ENCODE results near the gene ANKRD36B. TPM values are rescaled to one million over a fixed set of nuclear protein-coding genes. Genes with fewer than 3 reads are reported as not detected.
"Not testable (repeated sequence)": the region's sequence is repeated elsewhere in the genome, so short reads cannot be mapped to it uniquely, and the experiment has no call there.

The ANKRD36B gene
- polyA plus RNA-seq, 1 donor, result 22.0 TPM

DNA sequence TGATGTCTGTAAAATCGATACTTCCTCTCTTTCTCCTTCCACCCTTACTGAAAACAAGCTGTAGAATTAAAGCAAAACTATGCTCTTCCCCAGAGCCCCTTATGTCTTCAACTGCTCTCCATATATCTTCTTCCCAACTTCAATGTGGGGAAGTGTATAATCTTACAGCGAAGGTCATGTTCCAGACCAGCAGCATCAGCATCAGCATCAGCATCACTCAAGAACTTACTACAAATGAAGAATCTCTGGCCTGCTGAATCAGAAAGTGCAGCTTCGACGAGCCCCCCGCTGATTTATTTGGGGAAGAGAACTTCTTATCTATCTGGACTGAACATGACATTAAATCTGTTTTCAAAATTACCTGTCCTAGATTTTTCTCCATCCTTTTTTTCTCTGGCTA, 40.6 kb downstream of the ANKRD36B start:
- DNase-seq; H3K27ac ChIP-seq (ENCODE audit: low read length); H3K27me3 ChIP-seq (ENCODE audit: control insufficient read depth, insufficient read depth, low read length); H3K4me1 ChIP-seq (ENCODE audit: control insufficient read depth, insufficient read depth, low read length); H3K4me3 ChIP-seq (ENCODE audit: low read length); H3K9me3 ChIP-seq (ENCODE audit: control insufficient read depth, low read depth, low read length): not testable (repeated sequence)
- WGBS (ENCODE audit: insufficient coverage, low lambda C conversion rate), result no CpG with 5 or more reads among the region's 5 CpGs
- H3K36me3 ChIP-seq (ENCODE audit: control insufficient read depth, insufficient read depth, low read length), result peaks cover 12% of the 10 kb centered on the region

DNA sequence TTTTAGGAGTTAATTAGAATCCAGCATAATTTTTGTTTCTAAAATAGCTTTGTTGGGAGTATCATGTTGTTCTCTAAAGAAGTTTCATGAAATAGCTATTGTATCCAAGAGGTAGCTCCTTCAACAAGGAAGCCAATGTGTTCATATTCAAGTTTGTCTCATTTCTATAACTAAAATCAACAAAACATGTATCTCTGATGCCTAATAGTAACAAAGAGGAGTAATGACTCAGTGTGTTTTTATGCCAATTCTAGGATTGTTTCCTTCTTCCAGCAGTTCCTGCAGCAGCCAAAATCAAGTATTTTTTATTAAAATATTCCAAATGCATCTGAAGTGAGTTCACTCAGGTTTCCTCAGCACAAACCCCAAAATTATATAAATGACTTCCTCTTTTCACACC, 41.1 kb downstream of the ANKRD36B start:
- H3K4me3 ChIP-seq (ENCODE audit: low read length); H3K27me3 ChIP-seq (ENCODE audit: control insufficient read depth, insufficient read depth, low read length); H3K4me1 ChIP-seq (ENCODE audit: control insufficient read depth, insufficient read depth, low read length); DNase-seq; H3K9me3 ChIP-seq (ENCODE audit: control insufficient read depth, low read depth, low read length); H3K27ac ChIP-seq (ENCODE audit: low read length): not testable (repeated sequence)
- H3K36me3 ChIP-seq (ENCODE audit: control insufficient read depth, insufficient read depth, low read length), result peaks cover 12% of the 10 kb centered on the region

DNA sequence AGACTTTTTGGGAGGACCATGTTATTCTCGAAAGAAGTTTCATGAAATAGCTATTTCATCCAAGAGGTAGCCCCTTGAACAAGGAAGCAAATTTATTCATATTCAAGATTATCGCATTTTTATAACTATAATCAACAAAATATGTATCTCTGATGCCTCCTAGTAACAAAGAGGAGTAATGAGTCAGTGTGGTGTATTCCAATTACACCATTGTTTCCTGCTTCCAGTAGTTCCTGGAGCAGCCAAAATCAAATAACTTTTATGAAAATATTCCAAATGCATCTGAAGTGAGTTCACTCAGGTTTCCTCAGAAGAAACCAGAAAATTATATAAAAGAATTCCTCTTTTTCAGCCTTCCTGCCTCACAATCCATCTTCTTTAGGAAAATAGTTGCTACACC, 43.0 kb downstream of the ANKRD36B start:
- 100% methylated on average over 1 of the region's 2 CpGs for WGBS (ENCODE audit: insufficient coverage, low lambda C conversion rate)
- H3K27me3 ChIP-seq (ENCODE audit: control insufficient read depth, insufficient read depth, low read length), result no peaks in the 10 kb centered on the region
- H3K4me3 ChIP-seq (ENCODE audit: low read length), result no peak overlapping the region
- H3K27ac ChIP-seq (ENCODE audit: low read length), result no peak overlapping the region
- DNase-seq, result no peak
- peaks cover 8% of the 10 kb centered on the region for H3K36me3 ChIP-seq (ENCODE audit: control insufficient read depth, insufficient read depth, low read length)
- no peaks in the 10 kb centered on the region for H3K4me1 ChIP-seq (ENCODE audit: control insufficient read depth, insufficient read depth, low read length)
- H3K9me3 ChIP-seq (ENCODE audit: control insufficient read depth, low read depth, low read length), result no peaks in the 10 kb centered on the region

DNA sequence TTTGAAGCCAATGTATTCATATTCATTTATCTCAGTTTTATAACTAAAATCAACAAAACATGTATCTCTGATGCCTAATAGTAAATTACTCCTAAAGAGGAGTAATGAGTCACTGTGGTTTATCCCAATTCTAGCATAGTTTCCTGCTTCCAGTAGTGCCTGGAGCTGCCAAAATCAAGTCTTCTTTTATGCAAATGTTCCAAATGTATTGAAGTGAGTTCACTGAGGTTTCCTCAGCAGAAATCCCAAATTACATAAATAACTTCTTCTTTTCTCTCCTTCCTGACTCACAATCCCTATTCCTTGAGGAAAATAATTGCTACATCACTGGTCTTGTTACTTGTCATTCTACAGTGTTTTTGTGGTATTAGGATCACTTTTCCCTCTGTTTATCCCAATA, 44.8 kb downstream of the ANKRD36B start:
- H3K27ac ChIP-seq (ENCODE audit: low read length); H3K4me1 ChIP-seq (ENCODE audit: control insufficient read depth, insufficient read depth, low read length); DNase-seq; H3K27me3 ChIP-seq (ENCODE audit: control insufficient read depth, insufficient read depth, low read length); H3K4me3 ChIP-seq (ENCODE audit: low read length); H3K9me3 ChIP-seq (ENCODE audit: control insufficient read depth, low read depth, low read length); H3K36me3 ChIP-seq (ENCODE audit: control insufficient read depth, insufficient read depth, low read length): not testable (repeated sequence)

DNA sequence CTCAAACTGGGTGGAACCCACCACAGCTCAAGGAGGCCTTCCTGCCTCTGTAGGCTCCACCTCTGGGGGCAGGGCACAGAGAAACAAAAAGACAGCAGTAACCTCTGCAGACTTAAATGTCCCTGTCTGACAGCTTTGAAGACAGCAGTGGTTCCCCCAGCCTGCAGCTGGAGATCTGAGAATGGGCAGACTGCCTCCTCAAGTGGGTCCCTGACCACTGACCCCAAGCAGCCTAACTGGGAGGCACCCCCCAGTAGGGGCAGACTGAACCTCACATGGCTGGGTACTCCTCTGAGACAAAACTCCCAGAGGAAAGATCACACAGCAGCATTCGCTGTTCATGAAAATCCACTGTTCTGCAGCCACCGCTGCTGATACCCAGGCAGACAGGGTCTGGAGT, 63.8 kb downstream of the ANKRD36B start:
- H3K27ac ChIP-seq (ENCODE audit: low read length); DNase-seq; H3K4me3 ChIP-seq (ENCODE audit: low read length); H3K4me1 ChIP-seq (ENCODE audit: control insufficient read depth, insufficient read depth, low read length); H3K9me3 ChIP-seq (ENCODE audit: control insufficient read depth, low read depth, low read length); H3K27me3 ChIP-seq (ENCODE audit: control insufficient read depth, insufficient read depth, low read length); H3K36me3 ChIP-seq (ENCODE audit: control insufficient read depth, insufficient read depth, low read length): not testable (repeated sequence)
- WGBS (ENCODE audit: insufficient coverage, low lambda C conversion rate), result no CpG with 5 or more reads among the region's 2 CpGs

DNA sequence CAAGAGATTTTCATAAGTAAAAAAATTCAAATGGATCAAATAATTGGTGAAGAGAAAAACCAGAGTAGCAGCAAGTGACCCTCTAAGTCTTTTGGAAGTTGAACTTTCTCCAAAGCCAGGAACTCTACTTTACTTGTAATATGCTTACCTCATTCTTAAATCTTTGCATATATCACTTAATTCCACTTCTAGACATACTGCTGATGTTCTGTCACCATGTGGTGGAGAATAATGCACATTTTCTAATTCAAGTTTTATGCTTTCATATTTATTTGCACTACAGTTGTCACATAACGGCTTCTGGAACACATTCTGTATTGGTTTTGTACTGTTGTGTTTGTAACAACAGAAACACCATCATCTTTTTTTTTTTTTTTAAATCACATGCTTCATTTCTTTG, 65.9 kb downstream of the ANKRD36B start:
- no CpG with 5 or more reads among the region's 1 CpG for WGBS (ENCODE audit: insufficient coverage, low lambda C conversion rate)
- H3K36me3 ChIP-seq (ENCODE audit: control insufficient read depth, insufficient read depth, low read length); H3K27me3 ChIP-seq (ENCODE audit: control insufficient read depth, insufficient read depth, low read length); H3K4me3 ChIP-seq (ENCODE audit: low read length); H3K4me1 ChIP-seq (ENCODE audit: control insufficient read depth, insufficient read depth, low read length); H3K9me3 ChIP-seq (ENCODE audit: control insufficient read depth, low read depth, low read length); DNase-seq; H3K27ac ChIP-seq (ENCODE audit: low read length): not testable (repeated sequence)

DNA sequence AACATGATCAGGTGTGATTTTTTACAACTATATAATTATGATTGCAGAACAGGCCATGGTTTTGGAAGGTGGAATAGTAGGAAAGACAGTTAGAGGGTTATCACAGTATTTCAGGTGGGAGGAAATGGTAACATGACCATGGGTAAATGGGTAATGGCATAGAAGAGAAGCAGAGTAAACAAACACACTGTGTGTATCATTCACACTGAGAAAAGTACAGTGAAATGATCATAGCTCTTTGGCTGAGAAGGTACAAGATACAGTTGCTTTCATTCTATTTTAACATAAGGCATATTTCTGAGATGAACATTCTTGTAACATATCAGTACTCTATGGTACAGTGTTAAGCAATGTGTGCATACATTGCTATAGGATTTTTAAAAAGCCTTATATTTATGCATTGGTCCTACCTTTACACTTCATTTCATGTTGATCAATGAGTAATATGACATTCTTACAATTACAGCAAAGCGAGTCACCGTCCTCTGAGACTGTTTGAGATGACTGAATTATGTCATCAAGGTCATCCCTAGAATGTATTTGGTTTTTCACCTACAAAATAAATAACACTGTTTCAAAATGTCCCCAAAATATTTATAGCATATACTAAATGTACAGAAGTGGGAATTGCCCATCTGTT, 66.6 kb downstream of the ANKRD36B start:
- not testable (repeated sequence) for H3K9me3 ChIP-seq (ENCODE audit: control insufficient read depth, low read depth, low read length); H3K4me3 ChIP-seq (ENCODE audit: low read length); H3K27me3 ChIP-seq (ENCODE audit: control insufficient read depth, insufficient read depth, low read length); H3K27ac ChIP-seq (ENCODE audit: low read length); H3K36me3 ChIP-seq (ENCODE audit: control insufficient read depth, insufficient read depth, low read length); DNase-seq; H3K4me1 ChIP-seq (ENCODE audit: control insufficient read depth, insufficient read depth, low read length)
- no CpG with 5 or more reads among the region's 2 CpGs for WGBS (ENCODE audit: insufficient coverage, low lambda C conversion rate)

DNA sequence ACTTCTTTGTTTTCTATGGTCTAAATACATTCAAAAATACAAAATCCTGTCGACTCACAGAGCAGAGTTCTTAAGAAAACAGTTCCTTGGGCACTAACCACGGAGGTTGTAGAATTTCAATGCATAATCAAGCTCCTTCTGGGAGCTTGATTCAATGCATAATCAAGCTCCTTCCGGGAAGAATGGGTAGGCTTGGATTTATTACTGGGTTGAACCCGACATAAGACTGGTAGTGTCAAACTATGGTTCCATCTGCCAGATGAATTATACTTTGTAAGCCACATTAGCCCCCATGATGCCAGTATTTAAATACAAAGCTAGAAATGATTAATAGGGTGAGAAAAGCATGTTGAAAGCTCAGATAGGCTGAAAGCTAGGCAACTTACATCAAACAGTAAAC, 94.0 kb downstream of the ANKRD36B start:
- H3K4me1 ChIP-seq (ENCODE audit: control insufficient read depth, insufficient read depth, low read length); DNase-seq; H3K27ac ChIP-seq (ENCODE audit: low read length); H3K36me3 ChIP-seq (ENCODE audit: control insufficient read depth, insufficient read depth, low read length); H3K27me3 ChIP-seq (ENCODE audit: control insufficient read depth, insufficient read depth, low read length); H3K9me3 ChIP-seq (ENCODE audit: control insufficient read depth, low read depth, low read length); H3K4me3 ChIP-seq (ENCODE audit: low read length): not testable (repeated sequence)
- no CpG with 5 or more reads among the region's 4 CpGs for WGBS (ENCODE audit: insufficient coverage, low lambda C conversion rate)

DNA sequence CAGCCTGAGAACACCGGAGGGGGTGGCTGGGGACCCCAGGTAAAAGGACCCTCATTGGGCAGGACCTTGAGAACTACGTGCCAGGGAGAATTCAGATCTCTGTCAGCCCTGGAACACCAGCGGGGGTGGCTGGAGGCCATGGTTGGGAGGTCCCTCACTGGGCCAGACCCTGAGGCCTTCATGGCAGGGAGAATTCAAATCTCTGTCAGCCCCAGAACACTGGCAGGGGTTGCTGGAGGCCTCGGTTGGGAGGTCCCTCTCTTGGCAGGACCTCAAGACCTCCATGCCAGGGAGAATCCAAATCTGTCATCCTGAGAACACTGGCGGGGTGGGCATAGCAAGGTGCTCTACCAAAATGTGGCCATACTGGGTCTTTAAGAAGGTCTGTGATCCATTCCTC, 99.5 kb downstream of the ANKRD36B start:
- H3K27me3 ChIP-seq (ENCODE audit: control insufficient read depth, insufficient read depth, low read length); DNase-seq; H3K27ac ChIP-seq (ENCODE audit: low read length); H3K4me3 ChIP-seq (ENCODE audit: low read length); H3K4me1 ChIP-seq (ENCODE audit: control insufficient read depth, insufficient read depth, low read length); H3K36me3 ChIP-seq (ENCODE audit: control insufficient read depth, insufficient read depth, low read length); H3K9me3 ChIP-seq (ENCODE audit: control insufficient read depth, low read depth, low read length): not testable (repeated sequence)
- WGBS (ENCODE audit: insufficient coverage, low lambda C conversion rate), result 100% methylated on average over 1 of the region's 5 CpGs

Other genes starting within 250 kb of the ANKRD36B start
- 214 TPM for gene COX5B, start 56.2 kb upstream of the ANKRD36B start, polyA plus RNA-seq
- gene ACTR1B, start 74.2 kb upstream of the ANKRD36B start, polyA plus RNA-seq, result 51.3 TPM
- gene C2orf92, start 79.8 kb upstream of the ANKRD36B start, polyA plus RNA-seq, result 14.7 TPM
- gene ZAP70, start 123.7 kb upstream of the ANKRD36B start, polyA plus RNA-seq, result 5.1 TPM

Data from large intestine (tissue), 3 donors.